GM12873 (cell line): ENCODE measurements around the gene BASP1.

Experiments used
- TF ChIP-seq, protein P1 (sequence below): IDR thresholded peaks from 2 replicates; pipeline ENCODE4 v1.5.1; 2012; ENCODE audit warnings: low read depth, mild to moderate bottlenecking, moderate library complexity, low read length, control low read depth; ENCODE audit not compliant: insufficient read depth; ENCODE audit errors: missing control alignments

Gene BASP1, protein sequence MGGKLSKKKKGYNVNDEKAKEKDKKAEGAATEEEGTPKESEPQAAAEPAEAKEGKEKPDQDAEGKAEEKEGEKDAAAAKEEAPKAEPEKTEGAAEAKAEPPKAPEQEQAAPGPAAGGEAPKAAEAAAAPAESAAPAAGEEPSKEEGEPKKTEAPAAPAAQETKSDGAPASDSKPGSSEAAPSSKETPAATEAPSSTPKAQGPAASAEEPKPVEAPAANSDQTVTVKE

DNA sequence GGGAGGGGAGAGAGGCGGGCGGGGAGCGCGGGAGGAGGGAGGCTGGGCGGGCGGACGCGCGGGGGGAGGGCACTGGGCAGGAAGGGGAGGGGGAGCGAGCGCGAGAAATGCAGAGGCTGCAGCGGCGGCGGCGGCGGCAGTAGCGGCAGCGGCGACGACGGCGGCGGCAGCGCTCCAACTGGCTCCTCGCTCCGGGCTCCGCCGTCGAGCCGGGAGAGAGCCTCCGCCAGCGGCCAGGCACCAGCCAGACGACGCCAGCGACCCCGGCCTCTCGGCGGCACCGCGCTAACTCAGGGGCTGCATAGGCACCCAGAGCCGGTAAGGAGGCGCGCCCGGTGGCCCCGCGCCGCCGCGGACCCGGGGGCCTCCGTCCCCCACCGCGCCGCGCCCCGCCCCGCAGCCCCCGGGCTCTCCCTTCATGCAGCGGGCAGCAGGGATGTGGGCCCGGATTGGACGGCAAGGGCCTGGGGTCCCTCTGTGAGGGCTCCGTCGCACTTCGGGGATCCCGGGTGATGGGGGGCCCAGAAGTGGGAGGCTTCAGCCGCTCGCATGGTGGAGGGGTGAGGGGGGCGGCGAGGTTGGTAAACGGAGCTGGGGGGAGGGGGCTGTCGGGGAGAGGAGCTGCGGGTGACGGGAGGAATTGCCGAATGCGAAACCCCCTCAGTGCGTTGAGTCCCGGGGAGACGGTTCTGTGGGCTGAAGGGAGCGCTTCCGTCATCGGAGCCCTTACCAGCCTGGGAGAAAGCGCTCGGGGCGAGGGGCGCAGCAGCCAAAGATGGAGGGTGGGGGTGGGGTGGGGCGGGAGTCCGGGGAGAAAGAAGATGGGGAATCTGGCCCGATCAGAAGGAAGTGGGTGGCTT lies at the start of gene BASP1:
BASP1 (plus strand) TSS at position 139 of the 860 bp plus-strand sequence. CDS start 57,586 bp downstream, outside the sequence.
- TF ChIP-seq, protein P1, sequence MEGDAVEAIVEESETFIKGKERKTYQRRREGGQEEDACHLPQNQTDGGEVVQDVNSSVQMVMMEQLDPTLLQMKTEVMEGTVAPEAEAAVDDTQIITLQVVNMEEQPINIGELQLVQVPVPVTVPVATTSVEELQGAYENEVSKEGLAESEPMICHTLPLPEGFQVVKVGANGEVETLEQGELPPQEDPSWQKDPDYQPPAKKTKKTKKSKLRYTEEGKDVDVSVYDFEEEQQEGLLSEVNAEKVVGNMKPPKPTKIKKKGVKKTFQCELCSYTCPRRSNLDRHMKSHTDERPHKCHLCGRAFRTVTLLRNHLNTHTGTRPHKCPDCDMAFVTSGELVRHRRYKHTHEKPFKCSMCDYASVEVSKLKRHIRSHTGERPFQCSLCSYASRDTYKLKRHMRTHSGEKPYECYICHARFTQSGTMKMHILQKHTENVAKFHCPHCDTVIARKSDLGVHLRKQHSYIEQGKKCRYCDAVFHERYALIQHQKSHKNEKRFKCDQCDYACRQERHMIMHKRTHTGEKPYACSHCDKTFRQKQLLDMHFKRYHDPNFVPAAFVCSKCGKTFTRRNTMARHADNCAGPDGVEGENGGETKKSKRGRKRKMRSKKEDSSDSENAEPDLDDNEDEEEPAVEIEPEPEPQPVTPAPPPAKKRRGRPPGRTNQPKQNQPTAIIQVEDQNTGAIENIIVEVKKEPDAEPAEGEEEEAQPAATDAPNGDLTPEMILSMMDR: no peak

DNA sequence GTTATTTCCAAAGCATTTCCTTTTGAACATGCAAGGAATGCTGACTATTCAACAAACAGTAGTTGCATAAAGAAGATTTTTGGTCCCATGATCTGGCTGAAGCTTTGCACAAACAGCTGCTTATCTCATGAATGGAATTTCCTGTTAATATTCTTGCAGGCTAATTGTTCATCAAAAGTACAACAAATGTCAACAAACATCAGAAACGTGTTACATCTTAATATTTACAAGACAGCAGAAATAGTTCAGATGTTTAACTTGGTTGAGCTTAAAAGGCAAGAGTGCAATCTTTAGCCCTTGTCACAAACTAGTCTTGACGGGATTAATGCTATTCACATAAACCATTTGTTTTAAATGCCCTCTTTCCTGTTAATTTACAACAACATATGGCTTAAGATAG lies 47.9 kb upstream of the BASP1 start:
- TF ChIP-seq, protein P1: no peak

DNA sequence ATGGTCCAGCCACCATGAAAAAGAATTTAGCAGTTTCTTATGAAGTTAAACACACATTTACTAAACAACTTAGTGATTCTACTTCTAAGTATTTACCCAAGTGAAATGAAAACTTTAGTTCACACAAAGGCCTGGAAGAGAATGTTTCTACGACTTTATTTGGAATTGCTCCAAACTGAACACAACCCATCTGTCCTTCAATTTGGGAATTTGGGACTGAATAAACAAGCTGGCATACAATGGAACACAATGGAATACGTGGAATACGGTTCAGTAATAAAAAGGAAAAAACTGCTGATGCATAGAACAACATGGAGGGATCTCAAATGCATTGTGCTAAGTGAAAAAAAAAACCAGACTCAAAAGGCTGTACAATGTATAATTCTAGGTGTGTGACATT lies 44.6 kb upstream of the BASP1 start:
- TF ChIP-seq, protein P1: no peak

DNA sequence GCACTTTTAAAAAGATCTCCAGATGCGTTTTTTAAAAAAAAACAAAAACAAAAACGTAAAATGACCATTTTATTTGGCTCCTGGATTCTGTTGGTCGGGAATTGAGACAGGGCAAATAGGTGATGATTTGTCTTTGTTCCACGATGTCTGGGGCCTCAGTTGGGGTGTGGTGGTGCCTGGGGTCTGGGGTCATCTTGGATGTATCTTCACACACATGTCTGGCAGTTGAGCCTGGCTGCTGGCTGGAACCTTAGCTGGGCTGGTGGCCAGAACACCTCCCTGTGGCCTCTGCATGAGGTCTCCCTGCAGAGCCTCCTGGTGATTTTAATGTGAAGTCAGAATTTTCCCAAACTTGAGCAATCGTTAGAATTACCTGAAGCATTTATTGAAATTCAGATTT lies 42.5 kb upstream of the BASP1 start:
- TF ChIP-seq, protein P1: no peak

DNA sequence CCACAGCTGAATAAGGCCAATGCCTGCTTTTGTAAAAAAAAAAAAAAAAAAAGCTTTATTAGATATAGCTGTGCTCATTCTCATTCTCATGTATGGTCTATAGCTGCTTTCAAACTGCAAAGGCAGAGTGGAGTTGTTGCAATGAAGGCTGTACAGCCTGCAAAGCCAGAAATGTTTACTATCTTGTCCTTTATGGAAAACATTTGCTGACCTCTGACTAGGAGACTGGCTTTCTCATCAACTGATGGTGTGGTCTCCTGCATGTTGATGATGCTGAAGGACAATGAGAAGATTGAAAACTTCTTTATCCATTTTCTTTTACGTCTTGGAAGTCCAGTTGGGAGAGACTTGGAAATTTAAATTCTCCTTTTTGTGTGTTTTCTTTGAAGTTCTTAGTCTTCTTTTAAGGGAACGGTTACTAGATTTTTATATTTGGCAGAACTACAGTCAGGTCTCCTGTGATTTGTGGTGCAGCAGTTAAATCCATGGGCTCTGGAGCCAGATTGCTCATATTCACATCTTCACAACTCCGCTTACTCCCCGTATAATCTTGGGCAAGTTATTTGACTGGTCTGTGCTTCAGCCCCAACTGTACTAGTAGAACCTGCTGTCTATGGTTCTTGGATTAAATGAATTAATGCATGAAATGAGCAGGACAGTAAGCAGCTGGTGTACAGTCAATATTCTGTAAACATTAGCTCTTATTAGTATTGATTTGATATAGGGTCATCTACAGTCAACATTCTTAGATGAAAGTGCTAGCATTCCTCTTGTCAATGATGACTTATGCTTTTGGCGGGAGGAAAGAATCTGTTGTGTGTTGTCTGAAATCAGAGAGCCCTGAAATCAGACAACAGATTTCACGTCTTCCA lies 39.7 kb upstream of the BASP1 start:
- TF ChIP-seq, protein P1: no peak

DNA sequence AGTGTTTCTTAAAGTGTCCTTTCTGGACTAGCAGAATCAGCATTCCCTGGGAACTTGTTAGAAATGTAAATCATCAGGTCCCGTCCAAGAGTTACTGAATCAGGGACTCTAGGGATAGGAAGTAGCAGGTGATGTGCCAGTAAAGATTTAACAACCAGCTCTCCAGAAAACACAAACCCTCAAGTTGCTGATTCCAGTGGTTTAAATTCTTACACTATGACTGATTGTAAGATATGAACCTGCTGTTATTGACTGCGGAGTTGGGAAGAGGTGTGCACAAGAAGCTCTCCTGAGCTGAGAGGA lies 39.1 kb upstream of the BASP1 start:
- TF ChIP-seq, protein P1: no peak
